ENCODE results near the gene SLC44A5.

DNA sequence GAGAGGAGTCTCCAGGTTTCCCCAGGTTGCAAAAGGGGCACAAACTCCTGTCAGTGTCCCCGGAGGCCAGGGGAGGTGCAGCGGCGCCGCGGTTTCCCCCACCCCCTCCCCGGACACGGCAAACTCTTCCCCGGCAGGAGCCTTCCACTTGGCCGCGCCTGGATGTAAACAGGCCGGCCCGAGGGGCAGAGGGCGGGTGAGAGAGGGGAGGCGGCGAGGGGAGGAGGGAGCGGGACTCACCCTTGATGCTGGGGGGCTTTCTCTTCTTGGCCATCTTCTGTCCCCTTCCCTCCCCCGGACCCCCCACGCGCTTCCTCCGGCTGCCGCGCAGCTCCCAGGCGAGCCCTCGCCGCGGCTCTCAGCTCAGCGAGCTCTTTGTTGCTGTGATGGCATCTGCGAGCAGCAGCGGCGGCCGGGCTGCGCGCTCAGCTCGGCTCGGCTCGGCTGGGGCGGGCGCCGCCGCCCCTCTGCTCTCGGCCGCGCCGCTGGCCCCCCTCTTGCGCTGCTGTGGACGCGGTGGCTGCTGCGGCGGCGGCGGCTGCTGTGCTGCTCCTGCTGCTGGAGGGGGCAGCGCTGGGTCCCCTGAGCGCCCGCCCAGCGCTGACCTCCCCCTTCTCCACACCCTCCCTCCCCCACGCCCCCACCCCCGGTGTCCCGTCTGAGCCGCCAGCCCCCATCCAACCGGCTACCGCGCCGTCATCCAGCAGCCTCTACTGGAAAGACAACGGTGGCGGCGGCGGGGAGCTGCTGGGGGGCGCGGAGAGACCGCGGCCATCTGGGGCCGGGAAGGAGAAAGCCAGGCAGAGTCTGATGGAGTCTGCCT lies 4.9 kb upstream of the SLC44A5 start:
- TF ChIP-seq, protein P1, sequence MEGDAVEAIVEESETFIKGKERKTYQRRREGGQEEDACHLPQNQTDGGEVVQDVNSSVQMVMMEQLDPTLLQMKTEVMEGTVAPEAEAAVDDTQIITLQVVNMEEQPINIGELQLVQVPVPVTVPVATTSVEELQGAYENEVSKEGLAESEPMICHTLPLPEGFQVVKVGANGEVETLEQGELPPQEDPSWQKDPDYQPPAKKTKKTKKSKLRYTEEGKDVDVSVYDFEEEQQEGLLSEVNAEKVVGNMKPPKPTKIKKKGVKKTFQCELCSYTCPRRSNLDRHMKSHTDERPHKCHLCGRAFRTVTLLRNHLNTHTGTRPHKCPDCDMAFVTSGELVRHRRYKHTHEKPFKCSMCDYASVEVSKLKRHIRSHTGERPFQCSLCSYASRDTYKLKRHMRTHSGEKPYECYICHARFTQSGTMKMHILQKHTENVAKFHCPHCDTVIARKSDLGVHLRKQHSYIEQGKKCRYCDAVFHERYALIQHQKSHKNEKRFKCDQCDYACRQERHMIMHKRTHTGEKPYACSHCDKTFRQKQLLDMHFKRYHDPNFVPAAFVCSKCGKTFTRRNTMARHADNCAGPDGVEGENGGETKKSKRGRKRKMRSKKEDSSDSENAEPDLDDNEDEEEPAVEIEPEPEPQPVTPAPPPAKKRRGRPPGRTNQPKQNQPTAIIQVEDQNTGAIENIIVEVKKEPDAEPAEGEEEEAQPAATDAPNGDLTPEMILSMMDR (IDR thresholded peaks at IDR 0.05; ENCODE audit: low read depth, low read length) = no peak
- no peak for TF ChIP-seq EZH2phosphoT487 (IDR thresholded peaks at IDR 0.05; ENCODE audit: low read depth)
